Type B pancreatic cell (in vitro differentiated cells): ENCODE measurements around the gene ZNF512B. TPM values are rescaled to one million over a fixed set of nuclear protein-coding genes. Genes with fewer than 3 reads are reported as not detected.
"Not testable (repeated sequence)": the region's sequence is repeated elsewhere in the genome, so short reads cannot be mapped to it uniquely, and the experiment has no call there.

Experiments used
- DNase-seq: peaks from one replicate; pipeline ENCODE4 v3.0.0; 2021; ENCODE audit warnings: mixed read lengths; ENCODE audit not compliant: unreplicated experiment; ENCODE audit errors: extremely low spot score
- H3K27ac Mint-ChIP-seq: 2 replicates; pipeline ENCODE4 v1.8.0; 2021; ENCODE audit warnings: mild to moderate bottlenecking, mixed read lengths
- H3K27me3 Mint-ChIP-seq: 2 replicates; pipeline ENCODE4 v1.8.0; 2021; ENCODE audit warnings: mixed read lengths
- H3K36me3 Mint-ChIP-seq: 2 replicates; pipeline ENCODE4 v1.8.0; 2021; ENCODE audit warnings: mixed read lengths
- H3K4me1 Mint-ChIP-seq: one replicate; pipeline ENCODE4 v1.8.0; 2021; ENCODE audit warnings: mixed read lengths; ENCODE audit not compliant: unreplicated experiment
- H3K4me3 Mint-ChIP-seq: 2 replicates; pipeline ENCODE4 v1.8.0; 2021; ENCODE audit warnings: mild to moderate bottlenecking, mixed read lengths
- H3K9me3 Mint-ChIP-seq: 2 replicates; pipeline ENCODE4 v1.8.0; 2021; ENCODE audit warnings: mixed read lengths
- total RNA-seq: library from RNA; stranded (reverse); gene quantifications from 2 replicates; pipeline ENCODE4 v1.2.1, GENCODE V29; 2021; ENCODE audit warnings: low replicate concordance
- TF ChIP-seq, protein P1 (sequence below): fragments of 200-600 bp; sonication (generic); conservative IDR thresholded peaks from 2 replicates; pipeline ENCODE4 v1.5.0; 2021; ENCODE audit warnings: antibody characterized with exemption, mild to moderate bottlenecking

Gene ZNF512B
- total RNA-seq, 1 donor from 2014 or later = 40.8 TPM

DNA sequence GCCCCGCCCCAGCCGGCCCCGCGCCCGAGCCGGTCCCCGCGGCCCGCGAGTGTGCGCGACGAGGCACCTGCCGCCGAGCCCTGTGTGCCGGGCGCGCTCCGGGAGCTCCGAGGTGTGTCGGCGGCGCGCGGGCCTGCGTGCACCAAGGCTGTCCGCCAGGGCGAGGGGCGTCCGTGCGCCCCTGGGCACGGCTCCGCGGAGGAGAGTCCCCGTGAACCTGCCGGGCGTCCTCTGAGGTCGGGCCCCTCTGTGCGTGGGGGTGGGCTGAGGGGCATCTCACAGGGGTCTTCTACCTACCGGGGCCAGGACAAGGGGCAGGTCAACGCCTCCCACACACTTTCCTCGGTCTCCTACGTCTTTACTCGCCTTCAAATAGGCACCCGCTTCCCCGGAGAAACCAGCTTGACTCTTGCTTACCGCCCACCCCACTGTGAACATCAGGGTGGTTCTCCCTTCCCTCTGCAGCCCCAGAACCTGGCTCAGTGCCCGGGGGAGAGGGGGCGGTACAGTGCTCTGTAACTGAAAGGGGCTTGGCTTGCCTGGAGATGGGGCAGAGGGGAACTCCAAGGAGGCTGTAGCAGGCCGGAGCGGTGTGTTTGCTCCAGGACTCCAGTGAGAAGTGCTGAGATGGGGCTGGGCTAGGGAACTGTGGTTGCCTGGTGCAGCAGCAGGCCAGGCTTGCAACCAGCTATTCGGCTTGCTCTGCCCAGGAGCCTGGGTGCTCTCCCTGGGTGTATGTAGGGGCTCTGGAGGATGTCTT, 10.0 kb upstream of the ZNF512B start, which contains the start of gene SAMD10:
SAMD10 (minus strand) TSS at position 86 of the 760 bp plus-strand sequence. CDS start 175 bp downstream, outside the sequence.
- peaks cover 5% of the 10 kb centered on the region for H3K36me3 Mint-ChIP-seq
- peak within 1 kb of the TSS; percentile 96 for H3K4me3 Mint-ChIP-seq
- peak; percentile 78 for DNase-seq
- H3K27me3 Mint-ChIP-seq = peaks cover 14% of the 10 kb centered on the region
- TF ChIP-seq, protein P1, sequence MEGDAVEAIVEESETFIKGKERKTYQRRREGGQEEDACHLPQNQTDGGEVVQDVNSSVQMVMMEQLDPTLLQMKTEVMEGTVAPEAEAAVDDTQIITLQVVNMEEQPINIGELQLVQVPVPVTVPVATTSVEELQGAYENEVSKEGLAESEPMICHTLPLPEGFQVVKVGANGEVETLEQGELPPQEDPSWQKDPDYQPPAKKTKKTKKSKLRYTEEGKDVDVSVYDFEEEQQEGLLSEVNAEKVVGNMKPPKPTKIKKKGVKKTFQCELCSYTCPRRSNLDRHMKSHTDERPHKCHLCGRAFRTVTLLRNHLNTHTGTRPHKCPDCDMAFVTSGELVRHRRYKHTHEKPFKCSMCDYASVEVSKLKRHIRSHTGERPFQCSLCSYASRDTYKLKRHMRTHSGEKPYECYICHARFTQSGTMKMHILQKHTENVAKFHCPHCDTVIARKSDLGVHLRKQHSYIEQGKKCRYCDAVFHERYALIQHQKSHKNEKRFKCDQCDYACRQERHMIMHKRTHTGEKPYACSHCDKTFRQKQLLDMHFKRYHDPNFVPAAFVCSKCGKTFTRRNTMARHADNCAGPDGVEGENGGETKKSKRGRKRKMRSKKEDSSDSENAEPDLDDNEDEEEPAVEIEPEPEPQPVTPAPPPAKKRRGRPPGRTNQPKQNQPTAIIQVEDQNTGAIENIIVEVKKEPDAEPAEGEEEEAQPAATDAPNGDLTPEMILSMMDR = peak; percentile 69
- no peaks in the 10 kb centered on the region for H3K9me3 Mint-ChIP-seq
- peaks cover 22% of the 10 kb centered on the region for H3K4me1 Mint-ChIP-seq
- peak within 1 kb of the TSS; percentile 95 for H3K27ac Mint-ChIP-seq

DNA sequence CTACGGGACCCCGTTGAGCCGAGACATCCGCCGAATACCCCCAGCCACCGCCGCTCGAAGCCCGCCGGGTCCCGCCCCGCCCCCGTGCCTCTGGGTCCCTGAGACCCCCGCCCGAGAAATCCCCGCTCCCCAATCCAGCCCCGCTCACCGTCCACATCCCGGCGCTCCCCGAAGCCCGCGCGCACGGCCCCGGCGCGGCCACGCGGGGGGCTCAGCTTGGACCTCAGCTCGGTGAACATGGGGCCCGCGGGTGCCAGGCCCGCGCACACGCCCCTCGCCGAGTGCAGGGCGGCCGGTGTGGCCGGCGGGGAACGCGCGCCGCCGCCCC, 9.5 kb upstream of the ZNF512B start:
- TF ChIP-seq, protein P1 = no peak
- no peak for DNase-seq
- H3K9me3 Mint-ChIP-seq = no peaks in the 10 kb centered on the region
- peaks cover 14% of the 10 kb centered on the region for H3K27me3 Mint-ChIP-seq
- peak overlapping the region; percentile 76 for H3K27ac Mint-ChIP-seq
- no peaks in the 10 kb centered on the region for H3K36me3 Mint-ChIP-seq
- H3K4me1 Mint-ChIP-seq = peaks cover 22% of the 10 kb centered on the region
- peak overlapping the region; percentile 81 for H3K4me3 Mint-ChIP-seq

DNA sequence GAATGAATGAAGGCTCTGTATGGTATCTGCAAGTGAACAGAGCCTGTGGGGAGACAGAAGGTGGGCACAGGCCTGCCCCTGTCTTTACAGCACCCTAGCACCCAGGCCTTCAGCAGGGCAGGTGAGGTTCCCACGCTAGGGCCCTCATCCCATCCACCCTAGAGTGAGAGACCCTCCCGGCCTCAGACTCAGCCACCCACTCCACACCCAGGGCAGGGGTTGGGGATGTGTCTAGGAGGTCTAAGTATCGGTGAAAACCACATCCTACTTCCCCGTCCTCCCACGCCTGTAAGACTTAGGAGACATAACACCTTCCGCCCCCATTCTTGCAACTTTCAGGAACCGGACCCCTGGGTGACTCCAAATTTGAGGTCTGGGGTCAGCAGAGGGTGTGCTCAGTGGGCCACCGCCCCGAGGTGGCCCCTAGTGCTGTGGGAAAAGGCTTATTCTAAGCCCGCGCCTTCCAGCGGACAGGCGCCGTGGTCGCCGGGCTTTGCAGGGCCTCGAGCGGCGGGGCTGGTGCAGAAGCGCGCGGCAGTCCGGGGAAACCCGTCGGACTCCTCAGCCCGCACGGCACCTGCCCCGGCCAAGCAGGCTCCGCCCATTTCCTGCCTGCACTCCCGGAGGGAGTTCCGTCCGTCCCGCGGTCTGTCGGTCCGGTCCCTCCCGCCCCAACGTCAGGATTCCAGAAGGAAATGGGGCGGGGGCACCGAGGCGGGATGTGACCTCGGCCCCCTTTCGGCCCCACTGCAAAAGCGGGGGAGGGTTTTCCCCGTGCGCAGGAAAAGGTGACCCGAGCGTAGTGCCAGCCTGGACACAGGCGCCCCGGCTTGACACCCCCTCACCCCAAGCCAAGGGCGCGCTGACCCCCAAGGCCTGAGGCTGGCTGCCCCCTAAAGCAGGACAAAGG, 8.8 kb upstream of the ZNF512B start:
- no peaks in the 10 kb centered on the region for H3K36me3 Mint-ChIP-seq
- H3K27ac Mint-ChIP-seq = peak overlapping the region; percentile 76
- peaks cover 14% of the 10 kb centered on the region for H3K27me3 Mint-ChIP-seq
- peak overlapping the region; percentile 81 for H3K4me3 Mint-ChIP-seq
- H3K9me3 Mint-ChIP-seq = no peaks in the 10 kb centered on the region
- DNase-seq = peak; percentile 77
- peaks cover 26% of the 10 kb centered on the region for H3K4me1 Mint-ChIP-seq
- TF ChIP-seq, protein P1 = no peak

DNA sequence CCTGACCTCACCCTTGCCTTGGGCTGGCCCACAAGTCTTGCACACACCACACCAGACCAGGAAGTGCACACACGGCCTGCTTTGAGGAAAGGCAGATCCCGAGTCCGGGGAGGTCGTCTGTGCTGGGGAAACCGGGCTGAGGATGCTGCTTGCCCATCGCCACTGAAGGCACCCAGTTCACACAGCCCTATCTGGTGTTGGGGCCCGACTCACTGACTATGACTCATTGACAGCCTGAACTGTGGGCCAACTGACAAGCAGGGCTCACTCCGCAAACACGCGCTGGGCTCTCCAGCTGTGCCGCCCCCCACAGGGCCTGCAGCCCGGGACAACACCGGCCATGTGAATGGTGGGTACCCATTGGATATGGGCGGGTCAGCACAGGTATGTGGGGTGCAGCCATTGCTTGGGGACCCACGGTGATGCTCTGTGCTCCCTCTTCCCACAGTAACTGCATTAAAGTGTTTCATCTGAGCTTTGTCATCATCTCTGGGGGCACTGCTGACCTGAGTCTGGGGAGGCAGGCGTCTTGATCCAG, 8.1 kb upstream of the ZNF512B start:
- H3K4me1 Mint-ChIP-seq = peaks cover 26% of the 10 kb centered on the region
- H3K27me3 Mint-ChIP-seq = peaks cover 14% of the 10 kb centered on the region
- TF ChIP-seq, protein P1 = no peak
- peak overlapping the region; percentile 81 for H3K4me3 Mint-ChIP-seq
- no peaks in the 10 kb centered on the region for H3K36me3 Mint-ChIP-seq
- no peak for DNase-seq
- H3K9me3 Mint-ChIP-seq = no peaks in the 10 kb centered on the region
- peak overlapping the region; percentile 79 for H3K27ac Mint-ChIP-seq

DNA sequence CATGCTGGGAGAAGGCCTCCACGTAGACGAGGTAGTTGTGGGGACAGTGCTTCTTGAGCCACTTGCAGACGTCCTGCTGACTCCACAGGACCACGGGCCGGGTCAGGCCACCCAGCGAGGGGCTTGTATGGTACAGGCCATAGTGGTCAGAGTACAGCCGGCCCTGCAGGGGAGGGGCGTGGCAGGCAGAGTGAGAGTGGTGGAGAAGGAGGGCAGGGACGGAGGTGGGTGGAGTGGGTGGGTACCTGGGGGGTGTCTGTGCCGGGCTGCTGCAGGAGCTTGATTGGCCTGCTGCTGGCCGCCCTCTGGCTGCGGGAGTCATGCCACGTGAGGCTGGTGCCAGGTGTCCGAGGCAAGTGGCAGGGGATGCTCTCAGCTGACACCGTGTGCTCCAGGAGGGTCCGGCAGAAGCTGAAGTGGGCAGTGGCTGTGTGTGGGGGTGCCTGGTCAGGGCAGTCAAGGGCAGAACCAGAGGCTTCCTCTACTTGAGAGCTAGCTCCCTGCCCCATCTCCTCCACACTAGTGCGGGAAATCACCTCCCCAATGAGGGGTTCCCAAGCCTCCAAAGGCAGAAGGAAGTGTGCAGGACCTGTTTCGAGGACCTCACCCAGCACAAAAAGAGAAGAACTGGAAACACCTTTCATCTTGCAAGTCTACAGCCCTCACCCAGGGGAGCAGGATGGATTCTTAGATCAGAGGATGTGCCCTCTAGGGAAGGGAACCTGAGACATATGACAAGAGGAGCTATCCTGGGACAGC, 7.4 kb upstream of the ZNF512B start:
- Mint-ChIP-seq H3K27me3 (peaks cover 14% of the 10 kb centered on the region), H3K4me3 (peak overlapping the region; percentile 79), H3K4me1 (peaks cover 20% of the 10 kb centered on the region), H3K36me3 (no peaks in the 10 kb centered on the region), H3K9me3 (no peaks in the 10 kb centered on the region), H3K27ac (peak overlapping the region; percentile 79)
- DNase-seq = no peak
- TF ChIP-seq, protein P1 = no peak

DNA sequence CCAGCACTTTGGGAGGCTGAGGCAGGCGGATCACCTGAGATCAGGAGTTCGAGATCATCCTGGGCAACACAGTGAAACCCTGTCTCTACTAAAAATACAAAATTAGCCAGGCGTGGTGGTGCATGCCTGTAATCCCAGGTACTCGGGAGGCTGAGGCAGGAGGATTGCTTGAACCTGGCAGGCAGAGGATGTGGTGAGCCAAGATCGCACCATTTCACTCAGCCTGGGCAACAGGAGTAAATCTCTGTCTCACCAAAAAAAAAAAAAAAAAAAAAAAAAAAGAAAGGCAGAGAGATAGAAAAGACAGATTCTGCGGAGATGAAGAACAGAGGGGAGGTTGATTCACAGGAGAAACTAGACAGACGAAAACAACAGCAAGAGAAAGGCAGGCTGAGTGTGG, 6.8 kb upstream of the ZNF512B start:
- Mint-ChIP-seq H3K27me3 (peaks cover 14% of the 10 kb centered on the region), H3K4me1 (peaks cover 15% of the 10 kb centered on the region), H3K4me3 (peak overlapping the region; percentile 74)
- not testable (repeated sequence) for H3K36me3 Mint-ChIP-seq, DNase-seq, H3K9me3 Mint-ChIP-seq, H3K27ac Mint-ChIP-seq
